BE2C (cell line): Measurements from ENCODE around the gene CPN2.

Source experiments
- DNase-seq: peaks from one replicate; pipeline ENCODE4 v3.0.0-alpha.2; 2020
- H3K27me3 ChIP-seq: fragments of 250-450 bp; sonication (Bioruptor Pico); 2 replicates; pipeline ENCODE4 v1.5.1; 2020; ENCODE audit warnings: mild to moderate bottlenecking
- H3K36me3 ChIP-seq: fragments of 250-450 bp; sonication (Bioruptor Pico); 2 replicates; pipeline ENCODE4 v1.5.1; 2020; ENCODE audit warnings: mild to moderate bottlenecking
- H3K4me1 ChIP-seq: fragments of 250-450 bp; sonication (Bioruptor Pico); 2 replicates; pipeline ENCODE4 v1.5.1; 2020
- H3K4me3 ChIP-seq: 2 replicates; pipeline ENCODE4 v1.5.1; 2011; ENCODE audit warnings: low read depth, low read length
- H3K9me3 ChIP-seq: fragments of 250-450 bp; sonication (Bioruptor Pico); 2 replicates; pipeline ENCODE4 v1.5.1; 2020
- TF ChIP-seq, protein P1 (sequence below): IDR thresholded peaks from 2 replicates; pipeline ENCODE4 v1.5.1; 2012; ENCODE audit warnings: mild to moderate bottlenecking, low read depth, low read length

CPN2 gene

DNA sequence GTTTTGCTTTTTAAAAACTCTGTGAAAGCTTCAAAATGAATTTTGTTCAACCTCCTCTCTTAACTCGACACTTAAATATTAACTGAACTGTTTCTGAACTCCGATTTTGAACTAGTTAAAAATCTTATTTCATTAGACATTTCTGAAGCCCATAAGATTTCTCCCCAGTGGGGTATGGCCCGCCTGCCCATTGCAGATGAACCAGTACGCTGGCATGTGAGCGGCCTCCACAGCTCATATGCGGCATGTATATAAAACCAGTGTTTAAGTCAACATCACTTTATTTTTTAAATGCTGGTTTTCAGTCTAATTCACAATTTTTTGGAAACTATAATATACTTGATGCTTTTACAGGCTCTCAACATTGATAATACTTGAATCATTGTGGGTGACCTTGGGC, 50.2 kb downstream of the CPN2 start:
- H3K4me1 ChIP-seq = peaks cover 24% of the 10 kb centered on the region
- H3K27me3 ChIP-seq = no peaks in the 10 kb centered on the region
- DNase-seq = no peak
- H3K4me3 ChIP-seq = no peak overlapping the region
- TF ChIP-seq, protein P1, sequence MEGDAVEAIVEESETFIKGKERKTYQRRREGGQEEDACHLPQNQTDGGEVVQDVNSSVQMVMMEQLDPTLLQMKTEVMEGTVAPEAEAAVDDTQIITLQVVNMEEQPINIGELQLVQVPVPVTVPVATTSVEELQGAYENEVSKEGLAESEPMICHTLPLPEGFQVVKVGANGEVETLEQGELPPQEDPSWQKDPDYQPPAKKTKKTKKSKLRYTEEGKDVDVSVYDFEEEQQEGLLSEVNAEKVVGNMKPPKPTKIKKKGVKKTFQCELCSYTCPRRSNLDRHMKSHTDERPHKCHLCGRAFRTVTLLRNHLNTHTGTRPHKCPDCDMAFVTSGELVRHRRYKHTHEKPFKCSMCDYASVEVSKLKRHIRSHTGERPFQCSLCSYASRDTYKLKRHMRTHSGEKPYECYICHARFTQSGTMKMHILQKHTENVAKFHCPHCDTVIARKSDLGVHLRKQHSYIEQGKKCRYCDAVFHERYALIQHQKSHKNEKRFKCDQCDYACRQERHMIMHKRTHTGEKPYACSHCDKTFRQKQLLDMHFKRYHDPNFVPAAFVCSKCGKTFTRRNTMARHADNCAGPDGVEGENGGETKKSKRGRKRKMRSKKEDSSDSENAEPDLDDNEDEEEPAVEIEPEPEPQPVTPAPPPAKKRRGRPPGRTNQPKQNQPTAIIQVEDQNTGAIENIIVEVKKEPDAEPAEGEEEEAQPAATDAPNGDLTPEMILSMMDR = no peak
- H3K9me3 ChIP-seq = no peaks in the 10 kb centered on the region
- H3K36me3 ChIP-seq = no peaks in the 10 kb centered on the region

DNA sequence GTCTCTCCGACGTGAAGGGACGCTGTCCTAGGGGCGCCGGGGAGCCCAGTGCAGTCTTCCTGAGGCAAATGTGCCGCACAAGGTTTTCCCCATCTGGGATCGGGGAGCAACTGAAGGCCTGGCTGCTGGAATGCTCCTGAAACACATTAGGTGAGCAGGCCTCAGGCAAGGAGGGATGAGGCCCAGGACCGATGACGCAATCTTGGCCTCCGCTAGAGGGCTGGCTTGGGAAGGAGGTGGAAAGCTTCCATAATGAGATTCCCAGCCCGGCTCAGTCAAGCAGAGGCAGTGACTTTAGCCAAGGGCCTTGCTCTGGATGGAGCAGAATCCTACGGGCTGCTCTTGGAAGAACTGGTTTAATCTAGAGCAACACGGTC, 50.8 kb downstream of the CPN2 start:
- DNase-seq = peak; percentile 91
- Histone ChIP-seq H3K4me1 (peaks cover 23% of the 10 kb centered on the region), H3K9me3 (no peaks in the 10 kb centered on the region), H3K27me3 (no peaks in the 10 kb centered on the region), H3K36me3 (no peaks in the 10 kb centered on the region), H3K4me3 (no peak overlapping the region)
- TF ChIP-seq, protein P1 = peak; percentile 42

DNA sequence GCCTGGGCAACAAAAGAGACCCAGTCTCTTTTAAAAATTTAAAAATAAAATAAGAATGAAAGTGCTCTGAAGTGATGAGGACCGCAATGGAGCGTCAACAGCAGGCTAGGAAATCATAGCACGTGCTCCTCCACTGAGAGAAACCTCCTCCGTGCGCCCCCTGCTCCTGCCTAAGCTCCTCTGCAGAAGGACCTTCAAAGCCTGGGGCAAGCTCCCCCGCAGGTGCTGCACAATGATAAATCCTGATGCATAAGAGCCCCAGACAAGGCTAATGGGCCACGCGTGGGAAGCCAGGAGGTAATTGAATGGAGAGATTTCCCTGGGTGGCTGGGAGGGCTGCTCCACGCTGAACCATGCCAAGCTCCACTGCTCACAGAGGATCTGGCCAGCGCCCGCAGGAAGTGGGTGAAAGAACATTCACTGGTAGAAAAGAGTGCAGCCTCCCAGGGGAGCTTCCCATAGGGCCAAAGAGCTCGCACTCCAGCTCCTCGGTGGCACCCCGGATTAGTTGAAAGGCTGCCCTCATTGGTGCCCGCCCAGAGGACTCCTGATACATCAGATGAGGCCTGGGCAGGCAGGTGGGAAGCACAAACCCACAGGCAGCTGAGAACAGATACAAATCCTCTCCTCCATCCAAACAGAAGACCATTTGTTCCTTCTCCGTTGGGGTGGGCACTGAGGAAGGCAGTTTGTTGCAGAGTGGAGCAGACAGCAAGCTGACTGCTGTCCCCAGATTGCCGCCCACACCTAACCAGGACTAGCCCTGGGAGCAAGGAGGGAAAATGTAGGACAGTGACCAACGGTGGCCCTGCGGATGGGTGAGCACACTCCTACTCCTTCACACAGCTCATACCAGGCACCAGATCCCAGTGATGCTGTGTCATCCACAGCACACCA, 52.5 kb downstream of the CPN2 start:
- no peak overlapping the region for H3K4me3 ChIP-seq
- peaks cover 32% of the 10 kb centered on the region for H3K4me1 ChIP-seq
- peak; percentile 55 for DNase-seq
- H3K36me3 ChIP-seq = no peaks in the 10 kb centered on the region
- H3K27me3 ChIP-seq = no peaks in the 10 kb centered on the region
- H3K9me3 ChIP-seq = no peaks in the 10 kb centered on the region
- TF ChIP-seq, protein P1 = no peak

DNA sequence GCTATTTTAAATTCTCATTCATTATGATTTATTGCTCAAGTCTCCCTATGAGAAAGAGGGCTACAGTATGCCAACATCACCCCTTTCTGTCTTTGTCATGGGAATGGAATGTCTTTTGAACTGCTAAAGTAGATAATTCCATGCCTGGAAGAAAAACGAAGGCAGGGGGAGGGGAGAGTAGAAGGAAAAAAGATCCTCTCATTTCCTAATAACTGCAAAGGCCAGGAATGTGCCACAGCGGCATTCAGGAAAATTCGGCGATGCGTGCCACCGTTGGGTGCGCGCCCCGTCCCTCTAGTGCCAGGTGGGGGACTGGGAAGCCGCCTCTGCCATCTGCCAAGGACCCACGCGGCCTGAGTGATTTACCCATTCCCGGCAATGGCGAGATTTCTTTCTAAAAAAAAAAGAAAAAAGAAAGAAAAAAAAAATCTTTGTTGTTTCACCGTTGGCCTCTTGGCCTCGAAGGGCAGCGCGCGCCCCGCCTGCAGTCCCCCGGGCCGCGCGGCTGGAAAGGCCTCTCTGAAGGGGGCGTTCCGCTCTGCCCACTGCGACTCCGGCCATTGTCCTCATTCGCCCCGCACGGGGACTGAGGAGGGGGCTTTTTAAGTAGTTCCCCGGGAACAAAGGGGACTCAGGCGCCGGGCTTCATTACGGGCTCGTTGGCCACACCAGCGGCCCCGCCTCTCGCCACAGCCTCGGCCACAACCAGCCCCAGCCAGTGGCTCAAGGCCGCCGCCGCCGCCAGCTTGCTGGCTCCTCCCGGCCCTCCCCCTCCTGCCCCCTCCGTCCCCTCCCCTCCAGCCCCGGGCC, 54.5 kb downstream of the CPN2 start:
- DNase-seq = no peak
- Histone ChIP-seq H3K9me3 (no peaks in the 10 kb centered on the region), H3K4me1 (peaks cover 31% of the 10 kb centered on the region), H3K36me3 (no peaks in the 10 kb centered on the region), H3K4me3 (no peak overlapping the region), H3K27me3 (no peaks in the 10 kb centered on the region)
- TF ChIP-seq, protein P1 = no peak

DNA sequence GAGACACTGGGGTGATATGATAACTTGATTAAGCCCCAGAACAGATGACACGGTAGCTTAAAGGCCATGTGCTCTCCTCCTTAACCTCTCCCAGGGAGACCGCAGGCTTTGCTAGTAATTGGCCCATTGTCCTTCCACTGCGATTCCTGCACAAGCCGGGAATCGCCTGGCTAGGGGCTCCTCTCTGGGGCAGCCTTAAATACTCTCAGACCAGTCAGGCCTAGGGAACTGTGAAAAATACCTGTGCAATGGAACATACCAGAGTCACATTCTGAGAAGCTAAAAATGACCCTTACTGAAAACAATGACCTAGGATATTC, 56.3 kb downstream of the CPN2 start:
- TF ChIP-seq, protein P1 = no peak
- Histone ChIP-seq H3K9me3 (no peaks in the 10 kb centered on the region), H3K4me3 (no peak overlapping the region), H3K36me3 (no peaks in the 10 kb centered on the region), H3K27me3 (no peaks in the 10 kb centered on the region), H3K4me1 (peaks cover 18% of the 10 kb centered on the region)
- no peak for DNase-seq
